Endometrium (tissue), 2 donors: ENCODE results near the gene KBTBD6.
"Not testable (repeated sequence)": the region's sequence is repeated elsewhere in the genome, so short reads cannot be mapped to it uniquely, and the experiment has no call there.

ENCODE experiments used
- FAIRE-seq: peaks from 2 replicates; lab custom pipeline; 2012; peaks lifted over from hg19 to GRCh38; lab: Jason Lieb, UNC
- donor health status: control.
- donor health status: control.

The KBTBD6 gene

GRCh38 chr13:41132512-41133152 is at the start of gene KBTBD6:
KBTBD6 (minus strand) TSS chr13:41132802; CDS start chr13:41132511, 291 bp downstream.
- peak; percentile 96 for FAIRE-seq

- no peak for FAIRE-seq
These were observed 49.6 kb upstream of the KBTBD6 start for GRCh38 chr13:41182231-41182630.

- no peak for FAIRE-seq
These were observed 47.1 kb upstream of the KBTBD6 start for GRCh38 chr13:41179593-41180250.

GRCh38 chr13:41178040-41178439 is 45.4 kb upstream of the KBTBD6 start:
- no peak for FAIRE-seq

GRCh38 chr13:41177616-41178015 is 45.0 kb upstream of the KBTBD6 start:
- no peak for FAIRE-seq

GRCh38 chr13:41175576-41175975 is 43.0 kb upstream of the KBTBD6 start:
- not testable (repeated sequence) for FAIRE-seq

GRCh38 chr13:41162151-41162550 is 29.5 kb upstream of the KBTBD6 start:
- no peak for FAIRE-seq

- no peak for FAIRE-seq
These were observed 26.6 kb upstream of the KBTBD6 start for GRCh38 chr13:41159174-41159573.

- FAIRE-seq: no peak
These were observed 24.6 kb upstream of the KBTBD6 start for GRCh38 chr13:41157048-41157717.

GRCh38 chr13:41156620-41157019 is 24.0 kb upstream of the KBTBD6 start:
- FAIRE-seq: no peak

GRCh38 chr13:41154042-41154441 is 21.4 kb upstream of the KBTBD6 start:
- FAIRE-seq: no peak

GRCh38 chr13:41152005-41152404 is 19.4 kb upstream of the KBTBD6 start:
- no peak for FAIRE-seq

GRCh38 chr13:41150058-41150457 is 17.5 kb upstream of the KBTBD6 start:
- no peak for FAIRE-seq

- no peak for FAIRE-seq
These were observed 16.0 kb upstream of the KBTBD6 start for GRCh38 chr13:41148419-41149283.

GRCh38 chr13:41145136-41145908 is 12.7 kb upstream of the KBTBD6 start:
- FAIRE-seq: no peak

- no peak for FAIRE-seq
These were observed 12.0 kb upstream of the KBTBD6 start for GRCh38 chr13:41144576-41144975.

- FAIRE-seq: peak; percentile 71
These were observed 6.8 kb upstream of the KBTBD6 start for GRCh38 chr13:41139296-41139966.

- FAIRE-seq: no peak
These were observed 5.3 kb upstream of the KBTBD6 start for GRCh38 chr13:41137951-41138350.

GRCh38 chr13:41137241-41137640 is 4.6 kb upstream of the KBTBD6 start:
- no peak for FAIRE-seq

- no peak for FAIRE-seq
These were observed 3.9 kb upstream of the KBTBD6 start for GRCh38 chr13:41136396-41137031.

GRCh38 chr13:41133951-41134350 is 1.3 kb upstream of the KBTBD6 start:
- FAIRE-seq: no peak
